Duodenal mucosa (tissue), 2 donors: ENCODE results near the gene PTPRH.
"Not testable (repeated sequence)": the region's sequence is repeated elsewhere in the genome, so short reads cannot be mapped to it uniquely, and the experiment has no call there.

Experiments used
- H3K27ac ChIP-seq: one replicate; pipeline ENCODE4 v1.7.0; 2013; ENCODE audit warnings: low read depth, low read length
- H3K27me3 ChIP-seq, 2 donors: one replicate each; pipeline ENCODE4 v1.7.0; 2013; ENCODE audit warnings: low read length in 2 of 2, control low read depth in 1 of 2; ENCODE audit not compliant: insufficient read depth in 2 of 2, control insufficient read depth in 1 of 2
- H3K36me3 ChIP-seq, 2 donors: one replicate each; pipeline ENCODE4 v1.7.0; 2013; ENCODE audit warnings: low read length in 2 of 2, control low read depth in 1 of 2; ENCODE audit not compliant: insufficient read depth in 2 of 2, control insufficient read depth in 1 of 2
- H3K4me1 ChIP-seq, 2 donors: one replicate each; pipeline ENCODE4 v1.7.0; 2013; ENCODE audit warnings: low read length in 2 of 2, control low read depth in 1 of 2; ENCODE audit not compliant: insufficient read depth in 2 of 2, control insufficient read depth in 1 of 2
- H3K4me3 ChIP-seq, 2 donors: one replicate each; pipeline ENCODE4 v1.7.0; 2013; ENCODE audit warnings: low read length in 2 of 2, low read depth in 1 of 2
- H3K9ac ChIP-seq, 2 donors: one replicate each; pipeline ENCODE4 v1.7.0; 2013; ENCODE audit warnings: low read length in 2 of 2, low read depth in 1 of 2
- H3K9me3 ChIP-seq, 2 donors: one replicate each; pipeline ENCODE4 v1.7.0; 2013; ENCODE audit warnings: low read length in 2 of 2, control low read depth in 1 of 2; ENCODE audit not compliant: control insufficient read depth in 1 of 2

PTPRH gene

GRCh38 chr19:55226273-55226672, 17.0 kb upstream of the PTPRH start:
- H3K27me3 ChIP-seq, result no peaks in the 10 kb centered on the region
- H3K36me3 ChIP-seq, result peaks cover 0 to 52% of the 10 kb centered on the region in 2 donors
- no peak overlapping the region for H3K27ac ChIP-seq
- no peak overlapping the region for H3K4me3 ChIP-seq
- H3K4me1 ChIP-seq, result peaks cover 13 to 19% of the 10 kb centered on the region in 2 donors
- no peak overlapping the region for H3K9ac ChIP-seq
- no peaks in the 10 kb centered on the region for H3K9me3 ChIP-seq

DNA sequence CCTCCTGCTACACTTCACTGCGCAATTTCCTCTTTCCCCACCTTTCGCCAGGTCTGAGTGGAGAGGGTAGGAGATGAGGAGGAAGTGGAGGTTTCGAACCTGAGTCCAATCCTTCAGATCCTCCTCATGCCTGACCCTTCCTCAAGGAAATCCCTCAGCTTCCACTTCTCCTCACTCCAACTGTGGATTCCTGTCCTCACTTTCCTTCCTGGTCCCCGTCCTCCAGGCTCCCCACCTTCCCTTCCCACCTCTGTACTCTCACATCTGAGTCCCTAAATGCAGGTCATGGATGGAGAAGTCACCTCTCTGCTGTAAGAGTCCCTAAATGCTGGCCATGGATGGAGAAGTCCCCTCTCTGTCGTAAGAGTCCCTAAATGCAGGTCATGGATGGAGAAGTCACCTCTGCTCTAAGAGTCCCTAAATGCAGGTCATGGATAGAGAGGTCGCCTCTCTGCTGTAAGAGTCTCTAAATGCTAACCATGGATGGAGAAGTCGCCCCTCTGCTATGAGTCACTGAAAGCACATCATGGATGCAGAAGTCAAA, 16.2 kb upstream of the PTPRH start:
- no peak overlapping the region for H3K27ac ChIP-seq

GRCh38 chr19:55224679-55225414, 15.5 kb upstream of the PTPRH start:
- peaks cover 4 to 39% of the 10 kb centered on the region in 2 donors for H3K36me3 ChIP-seq
- H3K27me3 ChIP-seq, H3K9me3 ChIP-seq, H3K4me3 ChIP-seq, H3K27ac ChIP-seq, H3K9ac ChIP-seq: not testable (repeated sequence)
- peaks cover 13 to 19% of the 10 kb centered on the region in 2 donors for H3K4me1 ChIP-seq

More for the DNA sequence above, 16.2 kb upstream of the PTPRH start:
- H3K4me1 ChIP-seq, result peaks cover 13 to 19% of the 10 kb centered on the region in 2 donors
- no peaks in the 10 kb centered on the region for H3K9me3 ChIP-seq
- H3K4me3 ChIP-seq, result no peak overlapping the region
- peaks cover 0 to 46% of the 10 kb centered on the region in 2 donors for H3K36me3 ChIP-seq
- no peak overlapping the region for H3K9ac ChIP-seq
- no peaks in the 10 kb centered on the region for H3K27me3 ChIP-seq

GRCh38 chr19:55224038-55224665, 14.9 kb upstream of the PTPRH start:
- no peak overlapping the region for H3K4me3 ChIP-seq
- H3K9me3 ChIP-seq, result peaks cover 0 to 2% of the 10 kb centered on the region in 2 donors
- H3K9ac ChIP-seq, result no peak overlapping the region
- no peak overlapping the region for H3K27ac ChIP-seq
- no peaks in the 10 kb centered on the region for H3K27me3 ChIP-seq
- peaks cover 11 to 16% of the 10 kb centered on the region in 2 donors for H3K4me1 ChIP-seq
- peaks cover 4 to 32% of the 10 kb centered on the region in 2 donors for H3K36me3 ChIP-seq

GRCh38 chr19:55223291-55224037, 14.2 kb upstream of the PTPRH start:
- no peak overlapping the region for H3K9ac ChIP-seq
- no peak overlapping the region for H3K4me3 ChIP-seq
- H3K9me3 ChIP-seq, result peaks cover 0 to 2% of the 10 kb centered on the region in 2 donors
- no peaks in the 10 kb centered on the region for H3K27me3 ChIP-seq
- no peak overlapping the region for H3K27ac ChIP-seq
- peaks cover 4 to 9% of the 10 kb centered on the region in 2 donors for H3K4me1 ChIP-seq
- H3K36me3 ChIP-seq, result peaks cover 4 to 26% of the 10 kb centered on the region in 2 donors

GRCh38 chr19:55220525-55220924, 11.2 kb upstream of the PTPRH start:
- no peak overlapping the region for H3K4me3 ChIP-seq
- H3K9ac ChIP-seq, result no peak overlapping the region
- H3K9me3 ChIP-seq, result peaks cover 0 to 2% of the 10 kb centered on the region in 2 donors
- no peak overlapping the region for H3K27ac ChIP-seq
- H3K4me1 ChIP-seq, result peaks cover 7 to 12% of the 10 kb centered on the region in 2 donors
- no peaks in the 10 kb centered on the region for H3K27me3 ChIP-seq
- H3K36me3 ChIP-seq, result peaks cover 3 to 4% of the 10 kb centered on the region in 2 donors

DNA sequence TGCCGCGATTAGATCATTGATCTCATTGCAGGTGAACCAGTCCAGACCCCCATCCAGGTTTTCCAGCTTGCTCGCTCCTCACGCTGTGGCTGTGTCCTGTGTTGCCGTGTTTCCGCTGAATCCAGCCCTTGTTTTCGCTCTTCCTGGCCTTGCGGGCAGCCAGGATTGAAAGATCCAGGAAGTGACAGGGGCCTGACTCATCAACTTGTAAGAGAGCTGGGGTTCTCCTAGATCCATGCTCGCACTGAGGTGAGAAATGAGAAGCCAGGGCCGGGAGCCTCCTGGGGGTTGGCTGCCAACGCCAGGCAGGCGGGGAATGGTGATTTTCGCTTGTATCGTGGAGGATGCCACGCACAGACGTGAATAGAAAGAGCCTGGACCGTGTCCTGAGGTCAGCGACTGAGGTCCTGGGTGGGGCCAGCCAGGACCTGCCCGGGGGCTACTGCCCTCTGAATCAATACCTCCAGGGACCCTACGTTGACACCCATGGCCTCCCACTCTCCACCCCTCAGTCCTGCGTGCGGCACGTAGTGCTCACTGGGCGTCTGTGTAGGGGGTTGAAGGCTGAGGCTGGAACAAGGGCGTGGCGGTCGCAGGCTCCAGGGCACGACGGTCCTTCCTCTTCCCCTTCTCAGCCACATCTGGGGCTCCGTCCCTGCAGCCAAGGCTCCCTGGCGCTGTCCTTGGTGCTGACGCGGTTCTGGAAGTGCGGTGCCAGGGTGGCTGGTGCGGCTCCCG, 7.3 kb upstream of the PTPRH start:
- Histone ChIP-seq H3K9ac (peak overlapping the region; percentile 57 to 71), H3K27ac (peak overlapping the region; percentile 73), H3K4me1 (peaks cover 7 to 12% of the 10 kb centered on the region in 2 donors), H3K4me3 (peak overlapping the region; percentile 79), H3K9me3 (peaks cover 5% of the 10 kb centered on the region in 2 donors), H3K36me3 (peaks cover 0 to 4% of the 10 kb centered on the region in 2 donors), H3K27me3 (no peaks in the 10 kb centered on the region)

DNA sequence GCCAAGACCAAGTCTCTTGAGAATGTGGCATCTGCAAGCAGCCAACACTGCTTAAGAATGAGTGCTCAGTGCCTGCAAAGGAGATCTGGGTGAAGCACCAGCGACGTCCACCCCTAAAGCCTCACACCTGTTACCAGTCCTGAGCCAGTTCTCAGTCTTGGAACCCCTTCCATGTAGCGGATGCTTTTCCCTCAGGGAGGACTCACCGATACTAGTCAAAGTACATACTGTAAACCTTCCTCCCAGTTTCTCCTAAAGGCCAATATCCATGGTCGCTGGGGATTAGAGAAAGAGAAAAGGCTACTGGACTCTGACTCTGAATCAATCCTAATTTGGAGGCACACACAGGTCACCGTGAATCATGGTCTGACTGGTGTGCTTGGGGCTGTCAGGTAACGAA, 4.2 kb upstream of the PTPRH start:
- peaks cover 16 to 21% of the 10 kb centered on the region in 2 donors for H3K4me1 ChIP-seq
- no peak overlapping the region for H3K9ac ChIP-seq
- no peak overlapping the region for H3K27ac ChIP-seq
- peaks cover 3 to 5% of the 10 kb centered on the region in 2 donors for H3K9me3 ChIP-seq
- H3K36me3 ChIP-seq, result no peaks in the 10 kb centered on the region
- H3K4me3 ChIP-seq, result no peak overlapping the region
- no peaks in the 10 kb centered on the region for H3K27me3 ChIP-seq

GRCh38 chr19:55212447-55212846, 3.1 kb upstream of the PTPRH start:
- Histone ChIP-seq H3K9me3 (peaks cover 3 to 5% of the 10 kb centered on the region in 2 donors), H3K27me3 (no peaks in the 10 kb centered on the region), H3K4me1 (peaks cover 16 to 21% of the 10 kb centered on the region in 2 donors), H3K27ac (no peak overlapping the region), H3K9ac (no peak overlapping the region), H3K36me3 (no peaks in the 10 kb centered on the region), H3K4me3 (no peak overlapping the region)
